ENCODE data around the gene RIPPLY2. TPM values are rescaled to one million over a fixed set of nuclear protein-coding genes. Genes with fewer than 3 reads are reported as not detected.
"Not testable (repeated sequence)": the region's sequence is repeated elsewhere in the genome, so short reads cannot be mapped to it uniquely, and the experiment has no call there.

RIPPLY2 gene
- total RNA-seq, 2 experiments from 2014 or later, result not detected

DNA sequence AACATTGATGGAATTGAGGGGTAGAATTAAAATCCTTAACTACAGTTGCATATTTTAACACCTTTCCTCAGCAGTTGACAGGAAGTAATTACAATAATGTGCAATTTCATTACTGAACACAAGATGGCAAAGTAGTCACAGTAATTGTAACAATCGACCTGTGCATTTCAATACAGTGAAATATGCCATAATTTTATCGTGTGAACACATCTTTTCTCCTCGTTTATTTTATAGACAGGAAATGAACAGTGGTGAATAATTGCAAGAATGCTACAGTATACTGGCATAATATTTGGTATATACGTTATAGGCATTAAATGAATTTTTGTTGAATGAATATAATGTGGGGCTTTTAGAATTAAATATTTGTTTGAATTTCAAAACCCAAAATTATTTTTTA is 31.4 kb downstream of the RIPPLY2 start:
- DNase-seq, result no peak
- POLR2A ChIA-PET, result no interaction called here
- Mint-ChIP-seq H3K27me3 (no peaks in the 10 kb centered on the region), H3K4me1 (ENCODE audit: low read depth) (peaks cover 14% of the 10 kb centered on the region), H3K9me3 (no peaks in the 10 kb centered on the region), H3K4me3 (no peak overlapping the region), H3K27ac (no peak overlapping the region), H3K36me3 (no peaks in the 10 kb centered on the region)
- CTCF ChIA-PET, result interaction anchor here (0.8 to 1.2 kb wide), 7 partner anchors 23 to 1437 kb away, joined by 3 to 12 read pairs (median 3); partner anchors contain the start of genes CEP162 and CYB5R4
- intact Hi-C loops (cut with micrococcal nuclease), result loop anchor here (1.0 to 10.0 kb wide), 3 partner anchors 336 to 890 kb away; no protein-coding TSS in a partner anchor

DNA sequence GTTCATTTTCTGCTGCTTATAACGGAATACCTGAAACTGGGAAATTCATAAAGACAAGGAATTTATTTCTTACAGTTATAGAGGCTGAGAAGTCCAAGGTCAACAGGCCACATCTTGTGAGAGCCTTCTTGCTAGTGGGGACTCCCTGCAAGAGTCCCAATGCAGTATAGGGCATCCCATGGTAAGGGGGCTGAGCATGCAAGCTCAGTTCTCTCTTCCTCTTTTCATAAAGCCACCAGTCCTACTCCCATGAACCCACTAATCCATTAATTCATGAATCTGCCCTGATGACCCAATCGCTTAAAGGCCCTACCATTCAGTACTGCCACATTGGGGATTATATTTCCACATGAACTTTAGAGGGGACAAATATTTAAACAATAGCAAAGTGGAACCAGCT is 32.8 kb downstream of the RIPPLY2 start:
- DNase-seq, result no peak
- ChIA-PET POLR2A (no interaction called here), CTCF (interaction anchor here (0.6 to 1.0 kb wide), 3 partner anchors 51 to 342 kb away, joined by 3 to 4 read pairs (median 3); no protein-coding TSS in a partner anchor)
- Mint-ChIP-seq H3K4me1 (ENCODE audit: low read depth) (peaks cover 7% of the 10 kb centered on the region), H3K27me3 (no peaks in the 10 kb centered on the region), H3K4me3 (no peak overlapping the region), H3K36me3 (peaks cover 2% of the 10 kb centered on the region), H3K9me3 (no peaks in the 10 kb centered on the region), H3K27ac (no peak overlapping the region)
- intact Hi-C loops (cut with micrococcal nuclease), result loop anchor here (10.0 kb wide), 1 partner anchor 889 kb away; no protein-coding TSS in a partner anchor

DNA sequence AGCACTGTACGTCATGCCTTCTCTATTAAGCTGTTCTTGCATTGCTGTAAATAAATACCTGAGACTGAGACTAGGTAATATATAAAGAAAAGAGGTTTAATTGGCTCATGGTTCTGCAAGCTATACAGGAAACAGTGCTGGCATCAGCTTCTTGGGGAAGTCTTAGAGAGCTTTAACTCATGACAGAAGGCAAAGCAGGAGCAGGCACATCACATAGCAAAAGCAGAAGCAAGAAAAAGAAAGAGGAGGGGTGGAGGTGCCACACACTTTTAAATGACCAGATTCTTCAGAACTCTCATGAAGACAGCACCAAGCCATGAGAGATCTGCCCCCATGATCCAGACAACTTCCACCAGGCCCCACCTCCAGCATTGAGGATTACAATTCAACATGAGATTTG is 36.5 kb downstream of the RIPPLY2 start:
- POLR2A ChIA-PET, result no interaction called here
- Mint-ChIP-seq H3K4me3 (no peak overlapping the region), H3K36me3 (peaks cover 8% of the 10 kb centered on the region), H3K4me1 (ENCODE audit: low read depth) (peaks cover 2% of the 10 kb centered on the region), H3K27ac (no peak overlapping the region), H3K9me3 (no peaks in the 10 kb centered on the region), H3K27me3 (no peaks in the 10 kb centered on the region)
- intact Hi-C loops (cut with micrococcal nuclease), result loop anchor here (10.0 kb wide), 1 partner anchor 885 kb away; no protein-coding TSS in a partner anchor
- DNase-seq, result no peak
- CTCF ChIA-PET, result interaction anchor here (2.3 kb wide), 1 partner anchor 338 kb away, joined by 9 read pairs; the partner anchor contains the start of gene CEP162

DNA sequence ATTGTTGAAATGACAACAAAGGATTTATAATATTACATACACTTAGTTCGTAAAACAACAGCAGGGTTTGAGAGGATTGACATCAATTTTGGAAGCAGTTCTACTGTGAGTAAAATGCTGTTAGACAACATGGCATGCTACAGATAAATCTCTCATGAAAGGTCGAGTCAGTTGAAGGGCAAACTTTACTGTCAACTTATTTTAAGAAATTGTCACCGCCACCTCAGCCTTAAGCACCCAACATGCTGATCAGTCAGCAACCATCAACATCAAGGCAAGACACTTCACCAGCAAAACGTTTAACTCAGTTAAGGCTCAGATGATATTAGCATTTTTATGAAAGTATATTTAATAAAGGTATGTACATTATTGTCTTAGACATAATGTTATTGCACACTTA is 37.4 kb downstream of the RIPPLY2 start:
- H3K27me3 Mint-ChIP-seq, result no peaks in the 10 kb centered on the region
- peaks cover 2% of the 10 kb centered on the region for H3K4me1 Mint-ChIP-seq (ENCODE audit: low read depth)
- ChIA-PET POLR2A (no interaction called here), CTCF (interaction anchor here (2.3 kb wide), 1 partner anchor 337 kb away, joined by 9 read pairs; the partner anchor contains the start of gene CEP162)
- intact Hi-C loops (cut with micrococcal nuclease), result no loop called here
- H3K9me3 Mint-ChIP-seq, result no peaks in the 10 kb centered on the region
- H3K4me3 Mint-ChIP-seq, result no peak overlapping the region
- no peak overlapping the region for H3K27ac Mint-ChIP-seq
- no peak for DNase-seq
- peaks cover 16% of the 10 kb centered on the region for H3K36me3 Mint-ChIP-seq

GRCh38 chr6:83891586-83891985 is 38.4 kb downstream of the RIPPLY2 start:
- H3K27ac Mint-ChIP-seq, result no peak overlapping the region
- H3K4me3 Mint-ChIP-seq, result no peak overlapping the region

DNA sequence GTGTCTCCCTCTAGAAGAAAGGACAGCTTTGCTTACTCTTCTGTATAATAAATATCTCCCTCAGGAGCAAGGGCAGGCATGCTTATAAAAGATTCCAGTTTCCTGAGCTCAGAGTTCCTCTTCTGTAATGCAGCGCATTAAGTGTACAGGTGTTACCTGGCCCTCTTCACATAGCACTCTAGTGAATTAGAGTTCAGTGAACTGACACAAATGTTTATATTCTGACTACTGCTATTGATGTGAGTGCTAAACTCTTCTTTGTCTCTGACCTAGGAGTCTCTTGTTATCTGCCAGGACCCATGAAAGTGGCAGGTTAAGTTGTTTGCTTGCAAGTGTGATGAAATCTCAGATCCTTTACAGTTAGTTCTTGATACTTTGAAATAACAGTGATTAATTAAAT is 39.9 kb downstream of the RIPPLY2 start:
- no peak overlapping the region for H3K27ac Mint-ChIP-seq
- H3K4me3 Mint-ChIP-seq, result no peak overlapping the region
- CTCF ChIA-PET, result interaction anchor here (0.8 kb wide), 1 partner anchor 33 kb away, joined by 3 read pairs; the partner anchor contains the start of gene CYB5R4

More at GRCh38 chr6:83891586-83891985, 38.4 kb downstream of the RIPPLY2 start:
- intact Hi-C loops (cut with micrococcal nuclease), result no loop called here
- Mint-ChIP-seq H3K4me1 (ENCODE audit: low read depth) (peaks cover 2% of the 10 kb centered on the region), H3K9me3 (peaks cover 3% of the 10 kb centered on the region), H3K36me3 (peaks cover 24% of the 10 kb centered on the region), H3K27me3 (no peaks in the 10 kb centered on the region)
- CTCF ChIA-PET, result no interaction called here
- no peak for DNase-seq
- POLR2A ChIA-PET, result no interaction called here

DNA sequence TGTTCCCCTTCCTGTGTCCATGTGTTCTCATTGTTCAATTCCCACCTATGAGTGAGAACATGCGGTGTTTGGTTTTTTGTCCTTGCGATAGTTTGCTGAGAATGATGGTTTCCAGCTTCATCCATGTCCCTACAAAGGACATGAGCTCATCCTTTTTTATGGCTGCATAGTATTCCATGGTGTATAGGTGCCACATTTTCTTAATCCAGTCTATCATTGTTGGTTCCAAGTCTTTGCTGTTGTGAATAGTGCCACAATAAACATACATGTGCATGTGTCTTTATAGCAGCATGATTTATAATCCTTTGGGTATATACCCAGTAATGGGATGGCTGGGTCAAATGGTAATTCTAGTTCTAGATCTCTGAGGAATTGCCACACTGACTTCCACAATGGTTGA is 43.9 kb downstream of the RIPPLY2 start:
- Mint-ChIP-seq H3K4me1 (ENCODE audit: low read depth) (peaks cover 13% of the 10 kb centered on the region), H3K9me3 (peaks cover 34% of the 10 kb centered on the region), H3K36me3 (peaks cover 47% of the 10 kb centered on the region)
- CTCF ChIA-PET; intact Hi-C loops (cut with micrococcal nuclease); H3K27ac Mint-ChIP-seq; H3K4me3 Mint-ChIP-seq; H3K27me3 Mint-ChIP-seq; DNase-seq; POLR2A ChIA-PET: not testable (repeated sequence)

More for the DNA sequence above, 39.9 kb downstream of the RIPPLY2 start:
- DNase-seq, result no peak
- no peaks in the 10 kb centered on the region for H3K27me3 Mint-ChIP-seq
- intact Hi-C loops (cut with micrococcal nuclease), result no loop called here
- POLR2A ChIA-PET, result no interaction called here
- H3K9me3 Mint-ChIP-seq, result peaks cover 11% of the 10 kb centered on the region
- H3K36me3 Mint-ChIP-seq, result peaks cover 32% of the 10 kb centered on the region
- peaks cover 2% of the 10 kb centered on the region for H3K4me1 Mint-ChIP-seq (ENCODE audit: low read depth)

DNA sequence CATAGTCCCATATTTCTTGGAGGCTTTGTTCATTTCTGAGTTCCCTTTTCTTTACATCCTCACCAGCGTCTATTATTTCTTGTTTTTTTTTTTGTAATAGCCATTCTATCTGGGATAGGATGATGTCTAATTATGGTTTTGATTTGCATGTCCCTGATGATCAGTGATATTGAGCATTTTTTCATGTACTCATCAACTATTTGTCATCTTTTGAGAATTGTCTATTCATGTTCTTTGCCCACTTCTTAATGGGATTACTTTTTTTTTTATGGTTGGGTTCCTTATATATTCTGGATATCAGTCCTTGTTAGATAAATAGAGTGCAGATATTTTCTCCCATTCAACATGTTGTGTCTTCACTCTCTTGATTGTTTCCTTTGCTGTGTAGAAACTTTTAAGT is 48.5 kb downstream of the RIPPLY2 start:
- Mint-ChIP-seq H3K27ac (no peak overlapping the region), H3K27me3 (no peaks in the 10 kb centered on the region), H3K4me1 (ENCODE audit: low read depth) (peaks cover 29% of the 10 kb centered on the region), H3K9me3 (peaks cover 62% of the 10 kb centered on the region), H3K36me3 (peaks cover 57% of the 10 kb centered on the region), H3K4me3 (no peak overlapping the region)
- POLR2A ChIA-PET, result no interaction called here
- intact Hi-C loops (cut with micrococcal nuclease), result no loop called here
- no peak for DNase-seq
- CTCF ChIA-PET, result no interaction called here

DNA sequence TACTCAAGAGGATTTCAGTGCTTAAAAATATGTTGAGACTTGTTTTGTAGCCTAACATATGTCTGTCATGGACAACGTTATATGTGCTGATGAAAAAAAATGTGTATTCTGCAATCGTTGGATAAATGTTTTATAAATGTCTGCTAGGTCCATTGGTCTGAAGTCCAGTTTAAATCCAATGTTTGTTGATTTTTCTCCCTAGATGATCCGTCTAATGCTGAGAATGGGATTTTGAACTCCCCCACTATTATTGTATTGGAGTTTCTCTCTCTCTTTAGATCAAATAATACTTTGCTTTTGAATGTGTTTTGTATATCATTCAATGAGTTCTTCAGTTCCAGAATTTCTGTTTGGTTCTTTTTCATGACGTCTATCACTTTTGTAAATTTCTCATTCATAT is 51.2 kb downstream of the RIPPLY2 start:
- DNase-seq, result no peak
- H3K36me3 Mint-ChIP-seq, result peaks cover 58% of the 10 kb centered on the region

DNA sequence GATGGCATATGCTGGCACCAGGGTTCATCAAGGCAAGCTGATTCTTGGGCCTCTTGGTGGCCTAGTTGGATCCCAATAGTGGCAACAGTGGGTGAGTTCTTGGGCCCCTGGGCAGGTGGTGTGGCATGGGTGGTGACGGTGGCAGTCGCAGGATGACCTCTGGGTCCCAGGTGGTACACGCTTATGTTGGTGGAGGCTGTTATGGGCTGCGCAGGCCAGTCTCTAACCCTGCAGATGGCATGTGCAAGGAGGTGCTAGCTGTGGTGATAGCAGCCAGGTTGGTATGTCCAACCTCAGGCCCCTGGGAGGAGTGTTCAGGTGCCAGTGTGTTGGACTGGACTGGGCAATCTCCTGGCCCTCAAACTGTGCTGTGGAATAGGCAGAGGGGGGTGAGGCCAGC is 52.5 kb downstream of the RIPPLY2 start:
- H3K27me3 Mint-ChIP-seq, result no peaks in the 10 kb centered on the region
- H3K4me3 Mint-ChIP-seq, result no peak overlapping the region
- ChIA-PET CTCF (no interaction called here), POLR2A (no interaction called here)
- intact Hi-C loops (cut with micrococcal nuclease), result no loop called here
- H3K9me3 Mint-ChIP-seq, result peaks cover 48% of the 10 kb centered on the region
- DNase-seq, result no peak
- peaks cover 37% of the 10 kb centered on the region for H3K4me1 Mint-ChIP-seq (ENCODE audit: low read depth)
- H3K36me3 Mint-ChIP-seq, result peaks cover 53% of the 10 kb centered on the region
- H3K27ac Mint-ChIP-seq, result no peak overlapping the region

More for the DNA sequence above, 51.2 kb downstream of the RIPPLY2 start:
- Mint-ChIP-seq H3K4me3 (no peak overlapping the region), H3K27me3 (no peaks in the 10 kb centered on the region), H3K4me1 (ENCODE audit: low read depth) (peaks cover 38% of the 10 kb centered on the region), H3K9me3 (peaks cover 56% of the 10 kb centered on the region), H3K27ac (no peak overlapping the region)
- CTCF ChIA-PET, result no interaction called here
- intact Hi-C loops (cut with micrococcal nuclease), result no loop called here
- POLR2A ChIA-PET, result no interaction called here

Other genes starting within 250 kb of the RIPPLY2 start
- not detected for gene SNAP91, start 144.3 kb upstream of the RIPPLY2 start, total RNA-seq
- gene CYB5R4, start 6.3 kb downstream of the RIPPLY2 start, total RNA-seq, result 10 to 100 TPM; 26.2 to 29.8 TPM
- not detected for gene MRAP2, start 180.4 kb downstream of the RIPPLY2 start, total RNA-seq